Cardiac fibroblast (primary cell): ENCODE measurements around the gene H1-8.

Experiments
- DNase-seq, 2 donors: peaks; one replicate each; pipeline versions ENCODE4 v3.0.0 to v3.0.0-alpha.2; 2010; ENCODE audit warnings: low read depth in 2 of 2
- H3K4me3 ChIP-seq, 2 donors: replicated peaks in 1 of 2; 1 replicate in 1 of 2; 2 replicates in 1 of 2; pipeline ENCODE4 v1.5.1; 2011; ENCODE audit warnings: low read depth in 2 of 2, low read length in 2 of 2, mild to moderate bottlenecking in 2 of 2, moderate library complexity in 1 of 2
- TF ChIP-seq, protein P1 (sequence below): IDR thresholded peaks from one replicate; pipeline ENCODE4 v1.5.1; 2011; ENCODE audit warnings: low read depth, mild to moderate bottlenecking, low read length, inconsistent platforms

Gene H1-8

DNA sequence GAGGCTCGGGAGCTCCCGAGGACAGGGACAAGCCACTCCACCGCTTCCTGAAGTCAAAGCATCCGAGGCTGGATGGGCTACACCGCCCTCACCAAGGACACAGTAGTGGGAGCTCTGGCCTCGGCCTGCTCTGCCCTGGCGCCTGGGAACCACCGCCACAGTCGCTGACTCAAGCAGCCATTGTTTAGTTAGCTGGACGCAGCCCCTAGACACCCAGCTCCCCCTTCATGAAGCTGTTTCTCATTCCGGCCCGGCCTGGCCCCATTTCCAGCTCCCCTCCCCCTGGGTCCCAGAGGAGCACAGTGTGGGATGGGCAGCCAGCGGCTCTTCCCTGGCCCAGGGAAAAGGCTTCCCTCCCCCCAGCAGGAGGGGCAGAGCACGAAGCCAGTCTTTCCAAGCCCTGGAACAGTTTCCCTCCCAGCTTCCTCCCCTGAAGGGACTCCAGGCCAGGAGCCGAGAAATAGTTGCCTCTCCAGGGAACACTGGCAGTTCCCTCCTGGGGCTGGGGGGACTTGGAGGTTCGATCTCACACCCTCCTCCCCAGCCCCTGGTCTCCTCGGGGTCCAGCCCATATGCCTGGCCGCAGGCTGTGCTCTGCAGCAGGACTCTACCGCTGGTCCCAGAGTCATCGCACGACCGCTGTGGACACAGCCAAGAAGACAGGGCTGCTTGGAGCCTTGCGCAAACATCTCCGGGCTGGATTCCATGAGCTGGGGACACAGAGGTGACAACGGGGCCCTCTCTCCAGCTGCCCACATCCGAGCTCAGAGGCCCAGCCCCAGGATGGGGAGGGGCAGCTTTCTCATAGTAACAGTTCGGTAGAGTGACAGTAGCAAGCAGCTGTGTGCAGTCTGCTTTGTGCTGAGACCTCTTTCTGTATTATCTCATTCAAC, 53.5 kb downstream of the H1-8 start:
- TF ChIP-seq, protein P1, sequence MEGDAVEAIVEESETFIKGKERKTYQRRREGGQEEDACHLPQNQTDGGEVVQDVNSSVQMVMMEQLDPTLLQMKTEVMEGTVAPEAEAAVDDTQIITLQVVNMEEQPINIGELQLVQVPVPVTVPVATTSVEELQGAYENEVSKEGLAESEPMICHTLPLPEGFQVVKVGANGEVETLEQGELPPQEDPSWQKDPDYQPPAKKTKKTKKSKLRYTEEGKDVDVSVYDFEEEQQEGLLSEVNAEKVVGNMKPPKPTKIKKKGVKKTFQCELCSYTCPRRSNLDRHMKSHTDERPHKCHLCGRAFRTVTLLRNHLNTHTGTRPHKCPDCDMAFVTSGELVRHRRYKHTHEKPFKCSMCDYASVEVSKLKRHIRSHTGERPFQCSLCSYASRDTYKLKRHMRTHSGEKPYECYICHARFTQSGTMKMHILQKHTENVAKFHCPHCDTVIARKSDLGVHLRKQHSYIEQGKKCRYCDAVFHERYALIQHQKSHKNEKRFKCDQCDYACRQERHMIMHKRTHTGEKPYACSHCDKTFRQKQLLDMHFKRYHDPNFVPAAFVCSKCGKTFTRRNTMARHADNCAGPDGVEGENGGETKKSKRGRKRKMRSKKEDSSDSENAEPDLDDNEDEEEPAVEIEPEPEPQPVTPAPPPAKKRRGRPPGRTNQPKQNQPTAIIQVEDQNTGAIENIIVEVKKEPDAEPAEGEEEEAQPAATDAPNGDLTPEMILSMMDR, result peak; percentile 5
- peak overlapping the region in 1 of 2 donors; percentile 41 for H3K4me3 ChIP-seq
- peak; percentile 98 to 99 for DNase-seq

DNA sequence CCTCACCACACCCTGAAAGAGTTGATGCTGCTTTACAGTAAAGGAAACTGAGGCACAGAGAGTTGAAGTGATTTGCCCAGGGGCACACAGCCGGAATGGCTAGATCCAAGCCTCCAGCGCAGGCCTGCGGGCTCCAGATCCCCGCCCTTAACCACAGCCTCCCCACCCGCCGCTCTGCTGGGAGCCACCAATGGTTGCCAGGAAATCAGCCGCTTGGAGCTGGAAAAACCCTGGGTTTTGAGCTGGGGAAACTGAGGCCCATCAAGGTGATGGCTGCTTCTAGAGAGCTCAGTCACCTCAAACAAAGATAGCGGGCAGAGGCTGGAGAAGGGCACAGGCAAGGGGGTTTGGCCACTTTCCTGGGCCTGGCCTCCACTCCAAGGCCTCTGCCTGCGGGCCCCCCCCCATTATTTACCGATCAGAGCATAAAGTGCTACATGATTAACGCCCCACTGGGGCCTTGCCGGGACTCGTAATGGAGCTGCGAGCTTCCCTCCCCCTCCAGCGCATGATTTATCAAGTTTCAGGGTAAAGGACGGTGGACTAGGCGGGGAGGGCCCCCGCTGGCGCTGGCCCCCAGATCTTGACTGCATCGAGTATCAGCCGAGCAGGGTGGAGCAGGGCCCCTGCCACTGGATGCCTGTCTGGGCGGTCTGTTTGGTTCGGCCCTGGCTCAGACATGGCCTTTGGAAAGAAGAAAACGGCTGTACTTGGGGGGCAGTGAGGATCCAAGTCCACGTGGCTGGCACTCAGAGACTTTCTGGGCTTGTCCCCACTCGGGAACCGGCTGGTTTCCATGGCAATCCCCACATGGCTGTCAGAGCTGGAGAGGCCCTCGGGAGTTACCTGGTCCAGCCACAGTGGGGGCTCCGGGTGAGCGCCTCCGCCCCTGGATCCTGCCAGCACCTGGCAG, 54.4 kb downstream of the H1-8 start:
- DNase-seq, result peak; percentile 64 to 69
- TF ChIP-seq, protein P1, result no peak
- peak overlapping the region; percentile 5 to 41 for H3K4me3 ChIP-seq

DNA sequence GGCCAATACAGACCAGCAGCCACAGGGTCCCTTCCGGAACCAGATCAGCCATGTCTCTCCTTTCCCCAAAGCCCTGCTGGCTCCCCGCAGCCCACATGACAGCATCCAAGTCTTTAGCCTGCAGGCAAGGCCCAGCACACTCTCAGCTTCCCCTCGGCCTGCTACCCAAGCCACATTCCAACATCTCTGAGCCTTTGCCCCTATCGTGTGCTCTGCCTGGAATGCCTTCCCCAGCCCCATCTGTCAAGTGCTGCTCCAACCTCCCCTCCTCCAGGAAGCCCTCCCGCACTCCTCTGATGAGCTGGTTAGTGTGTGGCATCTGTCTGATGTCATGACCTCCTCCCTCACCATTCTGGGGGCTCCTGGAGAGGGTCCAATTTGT, 55.0 kb downstream of the H1-8 start:
- peak overlapping the region in 1 of 2 donors; percentile 7 for H3K4me3 ChIP-seq
- TF ChIP-seq, protein P1, result no peak
- DNase-seq, result peak; percentile 46 to 54

DNA sequence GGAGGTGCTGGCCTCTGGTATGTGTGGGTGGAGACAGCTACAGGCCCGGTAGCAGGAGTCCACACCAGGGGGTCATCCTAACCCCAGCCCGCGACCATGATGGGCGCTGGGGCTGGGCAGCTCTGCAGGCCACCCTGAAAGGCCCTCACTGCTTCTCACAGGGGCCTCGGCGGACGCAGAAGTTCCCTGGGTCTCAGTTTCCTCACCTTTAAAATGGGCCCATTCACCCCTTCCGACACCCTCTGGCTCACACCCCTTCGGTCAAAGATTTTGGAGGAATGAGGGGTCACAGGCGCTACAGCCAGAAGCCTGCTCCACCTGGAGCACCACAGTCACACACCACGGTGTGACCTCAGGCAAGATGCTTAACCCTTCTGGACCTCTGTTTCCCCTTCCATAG, 55.5 kb downstream of the H1-8 start:
- no peak overlapping the region for H3K4me3 ChIP-seq
- DNase-seq, result no peak
- TF ChIP-seq, protein P1, result no peak

- peak in 1 of 2 donors; percentile 64 for DNase-seq
- peak overlapping the region in 1 of 2 donors; percentile 7 for H3K4me3 ChIP-seq
- TF ChIP-seq, protein P1, result no peak
Measured at GRCh38 chr3:129599073-129599472, 56.1 kb downstream of the H1-8 start.

GRCh38 chr3:129599607-129600006, 56.6 kb downstream of the H1-8 start:
- H3K4me3 ChIP-seq, result no peak overlapping the region
- TF ChIP-seq, protein P1, result no peak
- peak; percentile 79 to 90 for DNase-seq
